DOHH2 (cell line): Measurements from ENCODE around the gene PTPN18.

Source experiments
- H3F3A ChIP-seq: fragments of 200-600 bp; sonication (generic), shearing (Covaris generic); 2 replicates; pipeline ENCODE4 v1.6.0; 2016; ENCODE audit warnings: antibody characterized with exemption, mild to moderate bottlenecking; ENCODE audit not compliant: control insufficient read depth, insufficient read depth
- H3K27ac ChIP-seq: fragments of 200-600 bp; sonication (generic); 2 replicates; pipeline ENCODE4 v1.5.1; 2014; ENCODE audit warnings: low read depth, mild to moderate bottlenecking, low read length, moderate library complexity
- H3K27me3 ChIP-seq: fragments of 200-600 bp; sonication (generic); 2 replicates; pipeline ENCODE4 v1.6.1; 2014; ENCODE audit warnings: mild to moderate bottlenecking, low read length, mixed read lengths; ENCODE audit not compliant: control insufficient read depth
- H3K36me3 ChIP-seq: fragments of 200-600 bp; sonication (generic); 2 replicates; pipeline ENCODE4 v1.6.1; 2014; ENCODE audit warnings: mild to moderate bottlenecking, low read length, moderate library complexity, mixed read lengths; ENCODE audit not compliant: control insufficient read depth
- H3K4me1 ChIP-seq: fragments of 200-600 bp; sonication (generic); 2 replicates; pipeline ENCODE4 v1.6.1; 2014; ENCODE audit warnings: mild to moderate bottlenecking, low read length, mixed read lengths; ENCODE audit not compliant: control insufficient read depth
- H3K4me2 ChIP-seq: fragments of 200-600 bp; sonication (generic); 2 replicates; pipeline ENCODE4 v1.6.0; 2014; ENCODE audit warnings: mild to moderate bottlenecking, low read length, moderate library complexity
- H3K4me3 ChIP-seq: fragments of 200-600 bp; sonication (generic); 2 replicates; pipeline ENCODE4 v1.5.1; 2014; ENCODE audit warnings: mild to moderate bottlenecking, low read length, mixed read lengths
- H3K79me2 ChIP-seq: fragments of 200-600 bp; sonication (generic); 2 replicates; pipeline ENCODE4 v1.6.1; 2014; ENCODE audit warnings: mild to moderate bottlenecking, low read length, mixed read lengths; ENCODE audit not compliant: control insufficient read depth
- H3K9me2 ChIP-seq: fragments of 200-600 bp; sonication (generic); replicated peaks from 2 replicates; pipeline ENCODE4 v1.6.1; 2014; ENCODE audit warnings: mild to moderate bottlenecking, low read length, mixed read lengths; ENCODE audit not compliant: control insufficient read depth
- H3K9me3 ChIP-seq: fragments of 200-600 bp; sonication (generic); 2 replicates; pipeline ENCODE4 v1.6.1; 2014; ENCODE audit warnings: antibody characterized with exemption, low read length, mixed read lengths; ENCODE audit not compliant: control insufficient read depth, insufficient read depth
- H4K20me1 ChIP-seq: fragments of 200-600 bp; sonication (generic); 2 replicates; pipeline ENCODE4 v1.6.0; 2014; ENCODE audit warnings: low read depth, mild to moderate bottlenecking, antibody characterized with exemption, low read length, moderate library complexity; ENCODE audit not compliant: control insufficient read depth, insufficient read depth
- CTCF ChIP-seq: fragments of 200-600 bp; sonication (generic); IDR thresholded peaks from one replicate; pipeline ENCODE4 v1.5.1; 2014; ENCODE audit warnings: antibody characterized with exemption, mild to moderate bottlenecking, low read depth, low read length; ENCODE audit not compliant: poor library complexity, severe bottlenecking
- EZH2phosphoT487 ChIP-seq: fragments of 200-600 bp; sonication (generic); IDR thresholded peaks from 2 replicates; pipeline ENCODE4 v1.6.1; 2017; ENCODE audit warnings: borderline replicate concordance, mild to moderate bottlenecking, antibody characterized with exemption, low read length, moderate library complexity, mixed read lengths

The PTPN18 gene

GRCh38 chr2:130373808-130374365 is 18.0 kb downstream of the PTPN18 start:
- H4K20me1 ChIP-seq, result no peaks in the 10 kb centered on the region
- H3K79me2 ChIP-seq, result peaks cover 96% of the 10 kb centered on the region

GRCh38 chr2:130374587-130375290 is 18.9 kb downstream of the PTPN18 start:
- Histone ChIP-seq H3F3A (peaks cover 72% of the 10 kb centered on the region), H3K36me3 (peaks cover 100% of the 10 kb centered on the region), H3K79me2 (peaks cover 100% of the 10 kb centered on the region), H3K4me3 (peak overlapping the region; percentile 96), H3K9me3 (no peaks in the 10 kb centered on the region), H3K4me1 (peaks cover 84% of the 10 kb centered on the region), H3K27me3 (no peaks in the 10 kb centered on the region), H3K9me2 (no peaks in the 10 kb centered on the region), H3K4me2 (peak overlapping the region; percentile 97), H3K27ac (peak overlapping the region; percentile 99), H4K20me1 (no peaks in the 10 kb centered on the region)
- TF ChIP-seq EZH2phosphoT487 (no peak), CTCF (no peak)

More at GRCh38 chr2:130373808-130374365, 18.0 kb downstream of the PTPN18 start:
- H3K4me1 ChIP-seq, result peaks cover 84% of the 10 kb centered on the region
- TF ChIP-seq EZH2phosphoT487 (no peak), CTCF (no peak)
- no peaks in the 10 kb centered on the region for H3K27me3 ChIP-seq
- H3K36me3 ChIP-seq, result peaks cover 99% of the 10 kb centered on the region
- H3F3A ChIP-seq, result peaks cover 72% of the 10 kb centered on the region
- peak overlapping the region; percentile 96 for H3K4me3 ChIP-seq
- peak overlapping the region; percentile 97 for H3K4me2 ChIP-seq
- peak overlapping the region; percentile 99 for H3K27ac ChIP-seq
- H3K9me3 ChIP-seq, result no peaks in the 10 kb centered on the region
- H3K9me2 ChIP-seq, result no peaks in the 10 kb centered on the region

GRCh38 chr2:130375291-130376266 is 19.7 kb downstream of the PTPN18 start:
- peak overlapping the region; percentile 96 for H3K4me3 ChIP-seq
- no peaks in the 10 kb centered on the region for H3K9me2 ChIP-seq
- no peaks in the 10 kb centered on the region for H4K20me1 ChIP-seq
- H3K79me2 ChIP-seq, result peaks cover 100% of the 10 kb centered on the region
- peaks cover 84% of the 10 kb centered on the region for H3K4me1 ChIP-seq
- TF ChIP-seq CTCF, result no peak
- no peak for TF ChIP-seq EZH2phosphoT487
- H3K9me3 ChIP-seq, result no peaks in the 10 kb centered on the region
- peak overlapping the region; percentile 99 for H3K27ac ChIP-seq
- H3K4me2 ChIP-seq, result peak overlapping the region; percentile 97
- H3K27me3 ChIP-seq, result no peaks in the 10 kb centered on the region
- peaks cover 67% of the 10 kb centered on the region for H3F3A ChIP-seq
- H3K36me3 ChIP-seq, result peaks cover 100% of the 10 kb centered on the region
